ENCODE measurements around the gene ANKRD6.

ANKRD6 gene

DNA sequence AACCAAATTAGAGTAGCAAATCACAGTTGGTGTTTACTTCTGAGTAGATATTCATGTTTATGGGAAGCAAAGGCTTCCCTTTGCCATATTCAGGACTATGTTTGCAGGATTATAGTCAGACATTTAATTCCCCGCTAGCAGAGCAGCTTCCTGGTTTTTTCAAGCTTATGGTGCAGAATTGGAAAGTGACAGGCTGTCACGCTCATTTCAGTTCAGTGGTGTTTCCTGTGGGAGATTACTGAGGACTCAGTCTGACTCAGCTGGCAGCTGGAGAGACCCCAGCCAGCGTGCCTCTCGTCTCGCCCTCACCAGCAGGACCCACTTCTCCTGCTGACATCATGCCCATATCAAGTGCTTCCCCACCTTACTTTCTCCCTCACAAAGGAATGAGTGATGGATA lies 120.5 kb downstream of the ANKRD6 start:
- TF ChIP-seq, protein P1, sequence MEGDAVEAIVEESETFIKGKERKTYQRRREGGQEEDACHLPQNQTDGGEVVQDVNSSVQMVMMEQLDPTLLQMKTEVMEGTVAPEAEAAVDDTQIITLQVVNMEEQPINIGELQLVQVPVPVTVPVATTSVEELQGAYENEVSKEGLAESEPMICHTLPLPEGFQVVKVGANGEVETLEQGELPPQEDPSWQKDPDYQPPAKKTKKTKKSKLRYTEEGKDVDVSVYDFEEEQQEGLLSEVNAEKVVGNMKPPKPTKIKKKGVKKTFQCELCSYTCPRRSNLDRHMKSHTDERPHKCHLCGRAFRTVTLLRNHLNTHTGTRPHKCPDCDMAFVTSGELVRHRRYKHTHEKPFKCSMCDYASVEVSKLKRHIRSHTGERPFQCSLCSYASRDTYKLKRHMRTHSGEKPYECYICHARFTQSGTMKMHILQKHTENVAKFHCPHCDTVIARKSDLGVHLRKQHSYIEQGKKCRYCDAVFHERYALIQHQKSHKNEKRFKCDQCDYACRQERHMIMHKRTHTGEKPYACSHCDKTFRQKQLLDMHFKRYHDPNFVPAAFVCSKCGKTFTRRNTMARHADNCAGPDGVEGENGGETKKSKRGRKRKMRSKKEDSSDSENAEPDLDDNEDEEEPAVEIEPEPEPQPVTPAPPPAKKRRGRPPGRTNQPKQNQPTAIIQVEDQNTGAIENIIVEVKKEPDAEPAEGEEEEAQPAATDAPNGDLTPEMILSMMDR (IDR thresholded peaks at IDR 0.05; ENCODE audit: unreplicated experiment in 3 of 3), result no peak
- Mint-ChIP-seq H3K27me3 (ENCODE audit: low read depth) (peaks cover 6% of the 10 kb centered on the region), H3K36me3 (ENCODE audit: low read depth) (peaks cover 9% of the 10 kb centered on the region), H3K9me3 (peaks cover 10% of the 10 kb centered on the region), H3K27ac (no peak overlapping the region), H3K4me1 (no peaks in the 10 kb centered on the region), H3K4me3 (no peak overlapping the region)

DNA sequence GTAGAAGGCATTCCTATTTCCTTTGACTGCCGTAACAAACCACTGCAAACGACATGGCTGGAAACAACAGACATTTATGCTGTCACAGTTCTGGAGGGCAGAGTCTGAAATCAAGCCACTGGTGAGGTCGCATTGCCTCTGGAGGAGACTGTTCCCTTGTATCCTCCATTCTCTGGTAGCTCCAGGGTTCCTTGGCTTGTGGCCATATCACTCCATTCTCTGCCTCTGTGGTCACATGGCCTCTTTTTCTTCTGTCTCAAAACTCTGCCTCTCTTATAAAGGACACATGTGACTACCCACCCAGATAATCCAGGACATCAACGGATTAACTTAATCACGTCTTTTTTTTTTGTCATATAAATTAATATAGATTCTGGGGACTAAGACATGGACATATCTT lies 121.2 kb downstream of the ANKRD6 start:
- Mint-ChIP-seq H3K4me3 (no peak overlapping the region), H3K4me1 (no peaks in the 10 kb centered on the region), H3K27me3 (ENCODE audit: low read depth) (peaks cover 6% of the 10 kb centered on the region), H3K36me3 (ENCODE audit: low read depth) (peaks cover 10% of the 10 kb centered on the region), H3K9me3 (peaks cover 10% of the 10 kb centered on the region), H3K27ac (no peak overlapping the region)
- TF ChIP-seq, protein P1 (IDR thresholded peaks at IDR 0.05; ENCODE audit: unreplicated experiment in 3 of 3), result no peak

DNA sequence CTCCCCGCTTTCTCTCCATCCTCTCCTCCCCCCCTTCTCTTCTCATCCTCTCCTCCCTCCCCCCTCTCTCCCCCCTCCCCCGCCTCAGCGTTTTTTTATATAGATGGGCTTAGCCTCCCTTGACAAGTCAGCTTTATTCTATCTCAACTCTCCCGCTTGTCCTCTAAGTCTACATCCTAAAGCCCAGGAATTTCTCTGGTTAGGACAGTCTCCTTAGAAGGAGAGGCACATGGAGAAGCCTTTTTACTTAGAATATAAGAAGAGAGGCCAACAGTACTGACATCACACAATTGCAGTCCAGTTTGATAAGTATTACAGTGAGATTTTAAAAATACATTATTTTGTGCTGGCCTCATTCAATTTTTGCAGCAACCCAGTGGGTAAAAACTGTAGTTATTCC lies 122.1 kb downstream of the ANKRD6 start:
- TF ChIP-seq, protein P1 (IDR thresholded peaks at IDR 0.05; ENCODE audit: unreplicated experiment in 3 of 3), result no peak
- H3K9me3 Mint-ChIP-seq, result peaks cover 10% of the 10 kb centered on the region
- no peaks in the 10 kb centered on the region for H3K4me1 Mint-ChIP-seq
- H3K27ac Mint-ChIP-seq, result no peak overlapping the region
- H3K27me3 Mint-ChIP-seq (ENCODE audit: low read depth), result peaks cover 6% of the 10 kb centered on the region
- peaks cover 12% of the 10 kb centered on the region for H3K36me3 Mint-ChIP-seq (ENCODE audit: low read depth)
- no peak overlapping the region for H3K4me3 Mint-ChIP-seq

DNA sequence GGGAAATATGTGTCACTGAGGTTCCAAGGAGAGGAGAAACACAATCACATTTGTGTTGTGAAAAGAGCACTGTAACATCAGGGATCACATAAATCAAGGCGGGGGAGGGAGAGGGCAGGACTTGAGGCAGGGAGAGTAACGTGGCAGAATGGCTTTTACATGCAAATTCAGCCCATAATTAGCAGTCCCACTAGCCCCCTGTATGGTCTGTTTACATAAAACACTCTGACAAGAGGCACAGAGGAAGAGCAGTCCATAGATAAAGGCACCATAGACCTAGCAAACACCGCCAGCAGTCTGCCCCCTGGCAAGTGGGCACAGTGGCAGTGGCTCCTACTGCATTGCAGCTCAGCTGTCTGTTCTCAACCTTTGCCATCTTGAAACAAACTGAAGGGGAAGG lies 122.9 kb downstream of the ANKRD6 start:
- H3K4me3 Mint-ChIP-seq, result no peak overlapping the region

DNA sequence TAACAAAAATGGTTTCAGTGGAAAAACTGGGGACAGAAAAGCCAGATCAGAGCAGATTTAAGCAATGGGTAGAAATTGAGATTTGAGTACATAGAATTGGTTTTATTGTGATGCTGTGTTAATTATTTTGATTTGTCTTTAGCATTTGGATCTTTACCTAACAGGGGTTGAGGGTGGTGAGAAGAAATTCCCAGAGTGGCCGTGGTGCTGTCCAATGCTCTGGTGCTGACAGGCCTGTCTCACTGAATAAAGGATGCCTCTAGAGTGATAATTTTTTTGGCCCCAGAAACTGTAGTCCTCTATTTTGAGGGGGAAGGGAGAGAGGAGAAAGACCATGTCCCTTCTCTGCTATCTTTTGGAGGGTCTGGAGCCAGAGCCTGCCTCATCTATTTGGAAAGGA lies 126.5 kb downstream of the ANKRD6 start:
- peaks cover 13% of the 10 kb centered on the region for H3K27me3 Mint-ChIP-seq (ENCODE audit: low read depth)
- H3K4me1 Mint-ChIP-seq, result peaks cover 25% of the 10 kb centered on the region
- TF ChIP-seq, protein P1 (IDR thresholded peaks at IDR 0.05; ENCODE audit: unreplicated experiment in 3 of 3), result no peak
- no peak overlapping the region for H3K4me3 Mint-ChIP-seq
- peaks cover 10% of the 10 kb centered on the region for H3K9me3 Mint-ChIP-seq
- no peak overlapping the region for H3K27ac Mint-ChIP-seq
- peaks cover 12% of the 10 kb centered on the region for H3K36me3 Mint-ChIP-seq (ENCODE audit: low read depth)

More for the DNA sequence above, 122.9 kb downstream of the ANKRD6 start:
- Mint-ChIP-seq H3K36me3 (ENCODE audit: low read depth) (peaks cover 12% of the 10 kb centered on the region), H3K27me3 (ENCODE audit: low read depth) (peaks cover 6% of the 10 kb centered on the region), H3K9me3 (peaks cover 10% of the 10 kb centered on the region), H3K4me1 (no peaks in the 10 kb centered on the region), H3K27ac (no peak overlapping the region)
- TF ChIP-seq, protein P1 (IDR thresholded peaks at IDR 0.05; ENCODE audit: unreplicated experiment in 3 of 3), result no peak

DNA sequence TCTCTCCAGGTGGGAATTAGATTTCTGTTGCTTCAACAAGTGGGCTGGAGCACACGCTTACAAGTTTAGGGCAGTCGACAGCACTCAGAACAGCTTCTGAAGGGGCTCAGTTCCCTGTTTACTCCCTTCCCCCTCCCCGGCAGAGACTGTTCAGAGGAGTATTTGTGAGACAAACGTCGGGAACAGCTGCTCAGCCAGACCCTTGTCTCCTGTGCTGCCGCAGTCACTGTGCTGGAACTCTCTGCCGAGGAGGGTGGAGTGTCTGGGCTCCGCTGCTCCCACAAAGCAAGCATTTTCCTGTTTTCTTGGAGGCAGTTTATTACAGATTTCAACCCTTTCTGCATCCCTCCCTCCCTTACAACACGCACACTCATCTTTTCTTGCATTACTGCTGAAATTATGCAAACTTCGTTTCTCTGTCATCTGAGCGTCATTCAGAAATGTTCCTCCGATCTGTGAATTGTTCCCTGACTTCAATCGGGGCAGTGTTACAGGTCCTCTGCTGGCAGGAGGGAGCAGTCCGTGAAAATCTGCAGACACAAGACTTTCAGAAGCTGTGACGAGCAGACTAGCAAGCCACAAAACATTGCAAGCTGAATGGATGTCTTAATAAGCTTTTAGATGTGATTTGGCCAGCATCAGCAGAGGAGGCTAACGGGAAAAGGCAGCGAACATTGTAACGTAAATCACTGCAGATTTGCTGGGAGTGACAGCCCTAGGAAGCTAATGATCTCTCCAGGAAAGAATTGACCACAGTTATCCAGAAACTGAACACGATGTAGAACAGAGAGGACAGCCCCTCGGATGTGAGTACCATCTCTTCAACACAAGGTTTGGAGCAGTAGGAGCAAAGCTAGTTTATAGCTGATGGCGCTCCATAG lies 129.4 kb downstream of the ANKRD6 start:
- Mint-ChIP-seq H3K27me3 (ENCODE audit: low read depth) (peaks cover 15% of the 10 kb centered on the region), H3K4me1 (peaks cover 35% of the 10 kb centered on the region), H3K9me3 (peaks cover under 1% of the 10 kb centered on the region), H3K27ac (peak overlapping the region in 2 of 3 experiments; percentile 20 to 79), H3K36me3 (ENCODE audit: low read depth) (peaks cover 5% of the 10 kb centered on the region), H3K4me3 (peak overlapping the region; percentile 58 to 71 (median 66))
- TF ChIP-seq, protein P1 (IDR thresholded peaks at IDR 0.05; ENCODE audit: unreplicated experiment in 3 of 3), result no peak

Data from nephron (organoid).